Measurements from ENCODE around the gene KCNJ5.

DNA sequence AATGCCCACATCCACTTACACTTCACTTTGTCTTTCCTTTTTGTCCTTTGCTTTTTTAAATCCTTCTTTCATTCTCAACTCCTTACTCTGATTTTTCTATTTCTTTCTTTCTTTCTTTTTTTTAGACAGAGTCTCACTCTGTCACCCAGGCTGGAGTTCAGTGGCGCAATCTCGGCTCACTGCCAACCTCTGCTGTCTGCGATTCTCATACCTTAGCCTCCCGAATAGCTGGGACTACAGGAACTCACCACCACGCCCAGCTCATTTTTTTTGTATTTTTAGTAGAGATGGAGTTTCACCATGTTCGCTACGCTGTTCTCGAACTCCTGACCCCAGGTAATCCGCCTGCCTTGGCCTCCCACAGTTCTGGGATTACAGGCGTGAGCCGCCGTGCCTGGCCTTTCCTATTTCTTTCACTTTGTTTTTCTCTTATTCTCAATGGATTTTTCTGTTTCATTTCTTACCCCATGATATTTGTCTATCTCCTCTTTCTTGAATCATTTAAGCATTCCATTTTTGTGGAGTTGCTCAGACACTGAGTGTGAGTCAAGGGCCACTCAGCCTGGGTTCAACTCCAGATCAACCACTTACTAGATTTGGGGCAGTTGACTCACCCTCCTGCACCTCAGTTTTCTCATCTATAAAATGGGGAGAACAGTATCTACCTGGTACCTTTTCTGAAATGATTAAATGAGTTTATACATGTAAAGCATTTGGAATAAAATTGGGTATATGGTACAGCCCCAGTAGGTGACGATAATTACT is 7.6 kb downstream of the KCNJ5 start:
- TF ChIP-seq, protein P1, sequence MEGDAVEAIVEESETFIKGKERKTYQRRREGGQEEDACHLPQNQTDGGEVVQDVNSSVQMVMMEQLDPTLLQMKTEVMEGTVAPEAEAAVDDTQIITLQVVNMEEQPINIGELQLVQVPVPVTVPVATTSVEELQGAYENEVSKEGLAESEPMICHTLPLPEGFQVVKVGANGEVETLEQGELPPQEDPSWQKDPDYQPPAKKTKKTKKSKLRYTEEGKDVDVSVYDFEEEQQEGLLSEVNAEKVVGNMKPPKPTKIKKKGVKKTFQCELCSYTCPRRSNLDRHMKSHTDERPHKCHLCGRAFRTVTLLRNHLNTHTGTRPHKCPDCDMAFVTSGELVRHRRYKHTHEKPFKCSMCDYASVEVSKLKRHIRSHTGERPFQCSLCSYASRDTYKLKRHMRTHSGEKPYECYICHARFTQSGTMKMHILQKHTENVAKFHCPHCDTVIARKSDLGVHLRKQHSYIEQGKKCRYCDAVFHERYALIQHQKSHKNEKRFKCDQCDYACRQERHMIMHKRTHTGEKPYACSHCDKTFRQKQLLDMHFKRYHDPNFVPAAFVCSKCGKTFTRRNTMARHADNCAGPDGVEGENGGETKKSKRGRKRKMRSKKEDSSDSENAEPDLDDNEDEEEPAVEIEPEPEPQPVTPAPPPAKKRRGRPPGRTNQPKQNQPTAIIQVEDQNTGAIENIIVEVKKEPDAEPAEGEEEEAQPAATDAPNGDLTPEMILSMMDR (IDR thresholded peaks at IDR 0.05) = no peak
- no peak for TF ChIP-seq POLR2AphosphoS5 (IDR thresholded peaks at IDR 0.05; ENCODE audit: insufficient read depth in 1 of 2, low read depth in 1 of 2)

All from vagina (tissue), 2 donors.